Activated B cell treated with CpG ODN at 0.5 μM for 24 hours (primary cell): ENCODE results near the gene GDAP1L1. TPM values are rescaled to one million over a fixed set of nuclear protein-coding genes. Genes with fewer than 3 reads are reported as not detected.

Experiments
- ATAC-seq: fragments of 200-7000 bp; cut with Tn5 transposase; one replicate; pipeline ENCODE4 v1.10.0; 2021; ENCODE audit warnings: low read depth, mild to moderate bottlenecking, moderate library complexity
- CTCF ChIA-PET: fragments of 350-600 bp; sonication (Branson Sonifier 250); formaldehyde crosslinking; loops from one replicate; lab custom pipeline; 2021; ENCODE audit warnings: antibody characterized with exemption; lab: Charles Lee
- POLR2A ChIA-PET: fragments of 350-600 bp; sonication (Branson Sonifier 250); formaldehyde crosslinking; loops from one replicate; lab custom pipeline; 2021; ENCODE audit warnings: antibody characterized with exemption; lab: Charles Lee
- DNase-seq: peaks from one replicate; pipeline ENCODE4 v3.0.0; 2022
- H3K27ac Mint-ChIP-seq: one replicate; pipeline ENCODE4 v1.8.0; 2020; ENCODE audit warnings: mixed read lengths
- H3K27me3 Mint-ChIP-seq: one replicate; pipeline ENCODE4 v1.8.0; 2021; ENCODE audit warnings: mixed read lengths
- H3K36me3 Mint-ChIP-seq: one replicate; pipeline ENCODE4 v1.8.0; 2021; ENCODE audit warnings: low read depth, mixed read lengths
- H3K4me1 Mint-ChIP-seq: one replicate; pipeline ENCODE4 v1.8.0; 2021; ENCODE audit warnings: mixed read lengths
- H3K4me3 Mint-ChIP-seq: one replicate; pipeline ENCODE4 v1.8.0; 2020; ENCODE audit warnings: mild to moderate bottlenecking, mixed read lengths
- H3K9me3 Mint-ChIP-seq: one replicate; pipeline ENCODE4 v1.8.0; 2020; ENCODE audit warnings: mixed read lengths
- CTCF ChIP-seq: fragments of 200-600 bp; IDR thresholded peaks from one replicate; pipeline ENCODE4 v1.8.0; 2022; ENCODE audit warnings: antibody characterized with exemption, mild to moderate bottlenecking
- intact Hi-C: fragments of 100-400 bp; cut with micrococcal nuclease; formaldehyde crosslinking; loops from one replicate; pipeline ENCODE4 v1.15.1; 2024
- total RNA-seq: library from RNA; stranded (reverse); gene quantifications from 2 replicates; pipeline ENCODE4 v1.2.3, GENCODE V29; 2022

GDAP1L1 gene
- total RNA-seq, 1 donor from 2014 or later: not detected

- CTCF ChIA-PET: interaction anchor here (1.1 to 1.4 kb wide), 2 partner anchors 100 to 101 kb away, joined by 3 to 7 read pairs; partner anchors contain the start of gene FITM2
- Mint-ChIP-seq H3K36me3 (peaks cover 24% of the 10 kb centered on the region), H3K4me1 (peaks cover 61% of the 10 kb centered on the region), H3K27me3 (no peaks in the 10 kb centered on the region), H3K4me3 (peak overlapping the region; percentile 98), H3K9me3 (no peaks in the 10 kb centered on the region), H3K27ac (peak overlapping the region; percentile 98)
- no peak for TF ChIP-seq CTCF
- DNase-seq: no peak
- ATAC-seq: no peak
- intact Hi-C loops: loop anchor here (1.0 to 10.0 kb wide), 12 partner anchors 21 to 1083 kb away; partner anchors contain the start of genes FITM2, IFT52, MYBL2 and SERINC3
- POLR2A ChIA-PET: interaction anchor here (0.5 to 1.2 kb wide), 3 partner anchors 99 to 528 kb away, joined by 3 to 5 read pairs (median 4); partner anchors contain the start of gene FITM2
These were observed 35.7 kb upstream of the GDAP1L1 start for GRCh38 chr20:44211177-44212039.

DNA sequence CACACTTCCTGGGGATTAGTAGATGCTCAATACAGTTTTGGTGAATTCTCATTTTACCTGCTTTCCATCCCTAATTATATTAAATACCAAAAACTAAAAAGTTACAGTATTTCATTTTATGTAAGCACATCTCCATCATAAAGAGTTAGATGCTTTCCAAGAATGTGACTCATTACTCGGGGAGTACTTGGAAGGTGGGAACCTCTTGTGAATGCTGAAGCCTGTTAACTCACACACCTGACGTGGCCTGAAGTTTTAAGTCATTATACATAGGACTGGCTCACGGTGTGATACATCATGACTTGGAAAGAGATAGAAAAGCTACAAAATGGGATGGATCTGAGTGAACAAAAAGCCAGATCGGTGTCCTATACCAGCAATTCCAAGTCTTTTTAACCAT, 34.3 kb upstream of the GDAP1L1 start:
- no peak for TF ChIP-seq CTCF
- ChIA-PET POLR2A (no interaction called here), CTCF (interaction anchor here (6.9 kb wide), 1 partner anchor 98 kb away, joined by 137 read pairs; the partner anchor contains the start of gene FITM2)
- DNase-seq (no peak), ATAC-seq (no peak)
- Mint-ChIP-seq H3K27ac (no peak overlapping the region), H3K9me3 (no peaks in the 10 kb centered on the region), H3K4me3 (no peak overlapping the region), H3K4me1 (peaks cover 54% of the 10 kb centered on the region), H3K36me3 (peaks cover 19% of the 10 kb centered on the region), H3K27me3 (no peaks in the 10 kb centered on the region)
- intact Hi-C loops: loop anchor here (5.0 to 10.0 kb wide), 4 partner anchors 310 to 1082 kb away; partner anchors contain the start of genes MYBL2 and SERINC3

DNA sequence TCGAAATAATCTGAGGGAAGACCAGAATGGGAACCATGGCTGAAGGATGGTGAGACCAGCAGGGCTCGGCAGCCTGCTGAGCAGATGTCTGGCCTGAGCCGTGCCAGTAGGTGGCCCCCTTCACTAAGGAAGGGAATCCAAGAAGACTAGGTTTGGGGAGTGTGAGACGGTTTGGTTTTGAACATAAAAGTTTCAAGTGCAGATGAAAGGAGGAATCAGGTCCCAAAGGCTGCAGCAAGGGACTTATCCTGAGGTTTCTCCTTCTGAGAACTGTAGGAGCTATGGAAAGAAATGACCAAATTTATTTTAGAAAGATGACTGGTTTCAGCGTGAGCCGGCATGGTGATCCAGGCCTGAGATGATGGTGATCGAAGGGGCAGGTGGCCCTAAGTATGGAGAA, 32.0 kb upstream of the GDAP1L1 start:
- no peak overlapping the region for H3K4me3 Mint-ChIP-seq
- ChIA-PET CTCF (interaction anchor here (0.6 to 6.9 kb wide), 6 partner anchors 10 to 394 kb away, joined by 3 to 137 read pairs (median 6); partner anchors contain the start of gene FITM2), POLR2A (no interaction called here)
- peak; percentile 38 for DNase-seq
- no peak for TF ChIP-seq CTCF
- no peak for ATAC-seq
- H3K27me3 Mint-ChIP-seq: no peaks in the 10 kb centered on the region
- peak overlapping the region; percentile 54 for H3K27ac Mint-ChIP-seq
- peaks cover 17% of the 10 kb centered on the region for H3K36me3 Mint-ChIP-seq
- intact Hi-C loops: loop anchor here (1.0 to 10.0 kb wide), 5 partner anchors 171 to 1080 kb away; no protein-coding TSS in a partner anchor
- peaks cover 50% of the 10 kb centered on the region for H3K4me1 Mint-ChIP-seq
- no peaks in the 10 kb centered on the region for H3K9me3 Mint-ChIP-seq

DNA sequence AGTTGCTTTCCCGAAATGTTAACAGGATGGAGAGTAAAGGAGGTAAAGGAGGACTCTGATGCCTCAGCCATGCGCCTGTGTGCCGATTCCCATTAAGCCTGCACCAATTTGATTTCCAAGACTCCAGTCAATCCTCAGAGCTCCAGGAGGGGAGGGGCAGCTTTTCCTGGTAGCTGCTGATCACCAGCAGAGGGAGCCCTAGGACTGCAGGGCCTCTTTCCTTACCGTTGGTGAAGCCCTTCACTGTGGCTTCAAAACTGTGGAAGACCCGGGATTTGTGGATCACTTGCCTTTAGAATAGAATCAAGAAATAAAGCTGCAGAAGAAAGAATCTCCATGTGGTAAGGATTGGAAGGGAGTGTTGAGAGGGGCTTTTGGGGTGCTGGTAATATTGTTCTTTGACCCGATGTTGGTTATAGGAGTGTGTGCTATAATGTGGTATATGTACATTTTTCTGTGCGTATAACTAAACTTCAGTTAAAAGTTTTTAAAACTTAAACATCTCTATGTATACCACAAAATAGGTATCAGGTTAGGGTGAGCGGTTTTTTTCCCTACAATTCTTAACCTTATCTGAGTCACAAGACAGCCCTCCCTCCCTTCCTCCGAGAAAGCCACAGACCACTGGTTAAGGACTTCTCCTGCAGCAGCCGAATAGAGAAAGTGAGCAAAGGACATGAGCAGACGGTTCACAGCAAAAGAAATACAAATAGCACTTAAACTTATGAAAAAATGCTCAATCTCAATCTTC, 29.6 kb upstream of the GDAP1L1 start:
- TF ChIP-seq CTCF: peak; percentile 37
- H3K9me3 Mint-ChIP-seq: no peaks in the 10 kb centered on the region
- peaks cover 13% of the 10 kb centered on the region for H3K36me3 Mint-ChIP-seq
- H3K27me3 Mint-ChIP-seq: no peaks in the 10 kb centered on the region
- POLR2A ChIA-PET: interaction anchor here (1.1 to 1.3 kb wide), 3 partner anchors 9 to 94 kb away, joined by 4 read pairs; partner anchors contain the start of gene FITM2
- CTCF ChIA-PET: interaction anchor here (1.0 to 6.9 kb wide), 19 partner anchors 10 to 1553 kb away, joined by 3 to 137 read pairs (median 4); partner anchors contain the start of gene FITM2
- intact Hi-C loops: loop anchor here (1.0 to 10.0 kb wide), 5 partner anchors 94 to 1077 kb away; partner anchors contain the start of gene FITM2
- H3K27ac Mint-ChIP-seq: no peak overlapping the region
- peak; percentile 34 for DNase-seq
- ATAC-seq: peak; percentile 68
- peak overlapping the region; percentile 46 for H3K4me3 Mint-ChIP-seq
- peaks cover 33% of the 10 kb centered on the region for H3K4me1 Mint-ChIP-seq
